IPS DF 6.9 (cell line): ENCODE data around the gene JMJD6.
"Not testable (repeated sequence)": the region's sequence is repeated elsewhere in the genome, so short reads cannot be mapped to it uniquely, and the experiment has no call there.

Experiments used
- DNase-seq: peaks from one replicate; pipeline ENCODE4 v3.0.0-alpha.2; 2013; ENCODE audit warnings: low read depth, low spot score
- H3K27ac ChIP-seq: one replicate; pipeline ENCODE4 v1.5.1; 2013; ENCODE audit warnings: low read length, control low read depth
- H3K27me3 ChIP-seq: 2 replicates; pipeline ENCODE4 v1.6.1; 2013; ENCODE audit warnings: mild to moderate bottlenecking, low read length; ENCODE audit not compliant: control insufficient read depth, insufficient read depth
- H3K36me3 ChIP-seq: 2 replicates; pipeline ENCODE4 v1.6.1; 2013; ENCODE audit warnings: low read length; ENCODE audit not compliant: control insufficient read depth, insufficient read depth
- H3K4me1 ChIP-seq: 2 replicates; pipeline ENCODE4 v1.6.1; 2013; ENCODE audit warnings: low read length; ENCODE audit not compliant: control insufficient read depth, insufficient read depth
- H3K4me3 ChIP-seq: 2 replicates; pipeline ENCODE4 v1.5.1; 2013; ENCODE audit warnings: mild to moderate bottlenecking, low read length
- H3K9me3 ChIP-seq: 2 replicates; pipeline ENCODE4 v1.6.1; 2013; ENCODE audit warnings: low read length, inconsistent platforms; ENCODE audit not compliant: control insufficient read depth, insufficient read depth
- WGBS: extraction: QIAGEN DNeasy Blood & Tissue Kit; methylation state at CpG from one replicate; pipeline ENCODE4 v1.1.7; 2013; ENCODE audit warnings: mixed read lengths, missing lambda C conversion rate; ENCODE audit not compliant: insufficient read length, insufficient coverage; 5-methylcytosine and 5-hydroxymethylcytosine counted together

Gene JMJD6

GRCh38 chr17:76707985-76708807 lies 18.2 kb downstream of the JMJD6 start:
- DNase-seq, result no peak
- WGBS, result no CpG with 5 or more reads among the region's 14 CpGs
- H3K27me3 ChIP-seq, result peaks cover 6% of the 10 kb centered on the region; the same call in 1 of the 2 replicates
- H3K9me3 ChIP-seq, result no peaks in the 10 kb centered on the region
- H3K36me3 ChIP-seq, result no peaks in the 10 kb centered on the region
- H3K4me1 ChIP-seq, result peaks cover 10% of the 10 kb centered on the region
- H3K27ac ChIP-seq, result no peak overlapping the region
- no peak overlapping the region for H3K4me3 ChIP-seq

- DNase-seq, result no peak
- no CpG with 5 or more reads among the region's 3 CpGs for WGBS
- H3K27ac ChIP-seq, result no peak overlapping the region
- no peaks in the 10 kb centered on the region for H3K9me3 ChIP-seq
- H3K4me3 ChIP-seq, result no peak overlapping the region
- peaks cover 10% of the 10 kb centered on the region for H3K4me1 ChIP-seq
- peaks cover 6% of the 10 kb centered on the region; the same call in 1 of the 2 replicates for H3K27me3 ChIP-seq
- no peaks in the 10 kb centered on the region for H3K36me3 ChIP-seq
Measured at GRCh38 chr17:76706817-76707216, 19.6 kb downstream of the JMJD6 start.

- H3K36me3 ChIP-seq, result no peaks in the 10 kb centered on the region
- no peak overlapping the region for H3K27ac ChIP-seq
- no peak overlapping the region for H3K4me3 ChIP-seq
- peaks cover 5% of the 10 kb centered on the region; the same call in 1 of the 2 replicates for H3K27me3 ChIP-seq
- WGBS, result no CpG with 5 or more reads among the region's 4 CpGs
- peaks cover 10% of the 10 kb centered on the region for H3K4me1 ChIP-seq
- DNase-seq, result no peak
- no peaks in the 10 kb centered on the region for H3K9me3 ChIP-seq
Measured at GRCh38 chr17:76704805-76705204, 21.6 kb downstream of the JMJD6 start.

GRCh38 chr17:76702941-76703637 lies 23.3 kb downstream of the JMJD6 start:
- Histone ChIP-seq H3K27ac (no peak overlapping the region), H3K4me1 (peaks cover 3% of the 10 kb centered on the region), H3K9me3 (no peaks in the 10 kb centered on the region), H3K4me3 (no peak overlapping the region), H3K36me3 (no peaks in the 10 kb centered on the region), H3K27me3 (no peaks in the 10 kb centered on the region)
- WGBS, result no CpG with 5 or more reads among the region's 10 CpGs
- DNase-seq, result no peak

GRCh38 chr17:76702076-76702475 lies 24.3 kb downstream of the JMJD6 start:
- no peaks in the 10 kb centered on the region for H3K27me3 ChIP-seq
- H3K36me3 ChIP-seq, result no peaks in the 10 kb centered on the region
- peaks cover 10% of the 10 kb centered on the region for H3K4me1 ChIP-seq
- no peaks in the 10 kb centered on the region for H3K9me3 ChIP-seq
- H3K27ac ChIP-seq, result no peak overlapping the region
- no peak overlapping the region for H3K4me3 ChIP-seq
- DNase-seq, result no peak
- WGBS, result no CpG with 5 or more reads among the region's 2 CpGs

- Histone ChIP-seq H3K36me3 (no peaks in the 10 kb centered on the region), H3K9me3 (no peaks in the 10 kb centered on the region), H3K4me1 (peaks cover 10% of the 10 kb centered on the region), H3K27me3 (no peaks in the 10 kb centered on the region), H3K4me3 (no peak overlapping the region), H3K27ac (no peak overlapping the region)
- DNase-seq, result no peak
- WGBS, result no CpG with 5 or more reads among the region's 11 CpGs
Measured at GRCh38 chr17:76701471-76701967, 24.9 kb downstream of the JMJD6 start.

GRCh38 chr17:76700617-76701470 lies 25.6 kb downstream of the JMJD6 start:
- Histone ChIP-seq H3K27ac (no peak overlapping the region), H3K4me3 (no peak overlapping the region), H3K4me1 (peaks cover 10% of the 10 kb centered on the region), H3K36me3 (no peaks in the 10 kb centered on the region), H3K9me3 (no peaks in the 10 kb centered on the region), H3K27me3 (no peaks in the 10 kb centered on the region)
- DNase-seq, result no peak
- no CpG with 5 or more reads among the region's 33 CpGs for WGBS

GRCh38 chr17:76700270-76700616 lies 26.2 kb downstream of the JMJD6 start:
- H3K9me3 ChIP-seq, result no peaks in the 10 kb centered on the region
- no peaks in the 10 kb centered on the region for H3K27me3 ChIP-seq
- H3K36me3 ChIP-seq, result no peaks in the 10 kb centered on the region
- no CpG with 5 or more reads among the region's 8 CpGs for WGBS
- H3K4me3 ChIP-seq, result no peak overlapping the region
- DNase-seq, result no peak
- no peak overlapping the region for H3K27ac ChIP-seq
- peaks cover 10% of the 10 kb centered on the region for H3K4me1 ChIP-seq

- DNase-seq, H3K27me3 ChIP-seq, H3K27ac ChIP-seq, H3K36me3 ChIP-seq, H3K4me3 ChIP-seq, H3K4me1 ChIP-seq, H3K9me3 ChIP-seq: not testable (repeated sequence)
- WGBS, result no CpG with 5 or more reads among the region's 7 CpGs
Measured at GRCh38 chr17:76698466-76698977, 27.9 kb downstream of the JMJD6 start.
